Caco-2 (cell line): ENCODE results near the gene ROBO1. TPM values are rescaled to one million over a fixed set of nuclear protein-coding genes. Genes with fewer than 3 reads are reported as not detected.

Source experiments
- BruUV-seq: library from RNA; stranded (reverse); fragments of 400-500 nt; replicated peaks from 2 replicates; lab custom pipeline; 2021; lab: Mats Ljungman, UMichigan
- CTCF ChIA-PET: fragments of 300-600 bp; sonication (Branson Sonifier 250); formaldehyde crosslinking; loops from one replicate; lab custom pipeline; 2022; ENCODE audit warnings: antibody characterized with exemption; lab: Charles Lee
- POLR2A ChIA-PET: fragments of 300-600 bp; sonication (Branson Sonifier 250); formaldehyde crosslinking; loops from one replicate; lab custom pipeline; 2022; ENCODE audit warnings: antibody characterized with exemption; lab: Charles Lee
- DNase-seq, 2 experiments: peaks; one replicate each; pipeline versions ENCODE4 v3.0.0 to v3.0.0-alpha.2; 2020 to 2022
- H3K27me3 ChIP-seq: replicated peaks from 2 replicates; pipeline ENCODE4 v1.6.0; 2011; ENCODE audit warnings: low read length; ENCODE audit not compliant: control insufficient read depth, insufficient read depth
- H3K36me3 ChIP-seq: 2 replicates; pipeline ENCODE4 v1.5.1; 2011; ENCODE audit warnings: low read length; ENCODE audit not compliant: control insufficient read depth, insufficient read depth
- H3K4me1 ChIP-seq: fragments of 250-450 bp; sonication (Bioruptor Pico); 2 replicates; pipeline ENCODE4 v1.5.1; 2020; ENCODE audit warnings: mild to moderate bottlenecking
- H3K4me3 ChIP-seq: 2 replicates; pipeline ENCODE4 v1.5.1; 2011; ENCODE audit warnings: low read depth, mild to moderate bottlenecking, control low read depth, low read length
- H3K9me3 ChIP-seq: fragments of 250-450 bp; sonication (Bioruptor Pico); 2 replicates; pipeline ENCODE4 v1.5.1; 2020; ENCODE audit warnings: mild to moderate bottlenecking, moderate library complexity
- H3K27ac Mint-ChIP-seq: one replicate; pipeline ENCODE4 v1.8.0; 2022; ENCODE audit warnings: mixed read lengths; ENCODE audit not compliant: unreplicated experiment
- H3K27me3 Mint-ChIP-seq: one replicate; pipeline ENCODE4 v1.8.0; 2022; ENCODE audit warnings: mixed read lengths; ENCODE audit not compliant: insufficient read depth, unreplicated experiment
- H3K36me3 Mint-ChIP-seq: one replicate; pipeline ENCODE4 v1.8.0; 2022; ENCODE audit warnings: mild to moderate bottlenecking, mixed read lengths; ENCODE audit not compliant: insufficient read depth, unreplicated experiment
- H3K4me1 Mint-ChIP-seq: one replicate; pipeline ENCODE4 v1.8.0; 2022; ENCODE audit warnings: low read depth, mixed read lengths; ENCODE audit not compliant: unreplicated experiment
- H3K4me3 Mint-ChIP-seq: one replicate; pipeline ENCODE4 v1.8.0; 2022; ENCODE audit warnings: mild to moderate bottlenecking, moderate library complexity, mixed read lengths; ENCODE audit not compliant: unreplicated experiment
- H3K9me3 Mint-ChIP-seq: one replicate; pipeline ENCODE4 v1.8.0; 2022; ENCODE audit warnings: mixed read lengths; ENCODE audit not compliant: unreplicated experiment
- CTCF ChIP-seq, 2 experiments: fragments of 200-600 bp in 1 of 2; IDR thresholded peaks; 1 replicate in 1 of 2; 2 replicates in 1 of 2; pipeline versions ENCODE4 v1.5.1 to v1.8.0; 2011 to 2022; ENCODE audit warnings: antibody characterized with exemption in 1 of 2, control low read depth in 1 of 2, inconsistent platforms in 1 of 2, low read depth in 1 of 2, low read length in 1 of 2, mild to moderate bottlenecking in 1 of 2, moderate library complexity in 1 of 2; ENCODE audit not compliant: insufficient read depth in 1 of 2, severe bottlenecking in 1 of 2, unreplicated experiment in 1 of 2
- intact Hi-C: fragments of 100-400 bp; cut with micrococcal nuclease; formaldehyde crosslinking; loops from one replicate; pipeline ENCODE4 v1.10.0; 2022; ENCODE audit not compliant: unreplicated experiment
- total RNA-seq: library from RNA; stranded (reverse); gene quantifications from 2 replicates; pipeline ENCODE4 v1.2.3, GENCODE V29; 2022

ROBO1 gene
- total RNA-seq, 1 experiment from 2014 or later, result 1.8 TPM

DNA sequence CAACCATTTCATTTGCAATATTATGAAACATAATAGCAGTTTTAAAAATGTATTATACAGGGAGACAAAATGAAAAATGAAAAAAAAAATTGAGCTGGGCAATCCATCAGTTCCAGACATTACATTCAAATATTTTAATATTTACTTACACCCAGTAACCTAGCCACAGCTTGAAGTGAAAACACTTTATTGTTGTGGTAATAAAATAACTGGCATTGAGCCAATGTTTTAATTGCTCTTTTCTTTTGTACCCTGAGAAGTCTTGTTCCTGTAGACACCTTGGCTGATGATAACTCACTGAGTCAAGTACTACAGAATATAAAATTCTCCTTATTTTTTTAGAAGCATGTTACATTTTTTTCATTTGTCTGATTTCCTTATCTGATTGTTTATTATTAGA is 180.6 kb downstream of the ROBO1 start:
- no peaks in the 10 kb centered on the region for H3K27me3 Mint-ChIP-seq
- Histone ChIP-seq H3K4me1 (no peaks in the 10 kb centered on the region), H3K4me3 (no peak overlapping the region), H3K27me3 (no peaks in the 10 kb centered on the region), H3K9me3 (no peaks in the 10 kb centered on the region), H3K36me3 (no peaks in the 10 kb centered on the region)
- no peak for TF ChIP-seq CTCF (IDR thresholded peaks at IDR 0.05; ENCODE audit: insufficient read depth in 1 of 2, low read depth in 1 of 2, low read length in 1 of 2, severe bottlenecking in 1 of 2, unreplicated experiment in 1 of 2)
- no peaks in the 10 kb centered on the region for H3K4me1 Mint-ChIP-seq
- no peak overlapping the region for H3K4me3 Mint-ChIP-seq
- BruUV-seq, result no TSS peak
- no peaks in the 10 kb centered on the region for H3K9me3 Mint-ChIP-seq
- ChIA-PET CTCF (no interaction called here), POLR2A (no interaction called here)
- intact Hi-C loops, result no loop called here
- H3K27ac Mint-ChIP-seq, result no peak overlapping the region
- DNase-seq, result no peak
- H3K36me3 Mint-ChIP-seq, result no peaks in the 10 kb centered on the region

DNA sequence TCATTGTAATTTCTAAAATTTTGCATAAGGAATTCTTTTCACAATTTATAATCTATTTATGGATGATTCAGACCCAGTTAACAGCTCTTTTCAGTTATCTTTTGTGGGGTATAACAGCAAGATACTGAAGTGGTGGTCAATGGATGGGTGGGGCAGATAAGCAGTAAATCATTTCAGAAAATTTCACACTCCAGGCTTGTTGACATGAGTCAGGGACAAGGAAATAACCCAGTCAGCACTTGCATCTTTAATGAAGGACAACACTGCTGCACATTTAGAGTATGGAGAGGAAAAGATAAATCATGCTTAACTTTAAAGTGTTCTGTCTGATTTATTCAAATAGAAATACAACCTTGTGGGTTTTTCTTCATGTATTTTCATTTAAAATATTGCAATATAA is 181.6 kb downstream of the ROBO1 start:
- Histone ChIP-seq H3K4me1 (no peaks in the 10 kb centered on the region), H3K9me3 (no peaks in the 10 kb centered on the region), H3K27me3 (no peaks in the 10 kb centered on the region), H3K36me3 (no peaks in the 10 kb centered on the region), H3K4me3 (no peak overlapping the region)
- POLR2A ChIA-PET, result no interaction called here
- Mint-ChIP-seq H3K9me3 (no peaks in the 10 kb centered on the region), H3K36me3 (no peaks in the 10 kb centered on the region), H3K27me3 (no peaks in the 10 kb centered on the region), H3K27ac (no peak overlapping the region), H3K4me1 (no peaks in the 10 kb centered on the region), H3K4me3 (no peak overlapping the region)
- no peak for DNase-seq
- CTCF ChIA-PET, result no interaction called here
- intact Hi-C loops, result no loop called here
- no peak for TF ChIP-seq CTCF (IDR thresholded peaks at IDR 0.05; ENCODE audit: insufficient read depth in 1 of 2, low read depth in 1 of 2, low read length in 1 of 2, severe bottlenecking in 1 of 2, unreplicated experiment in 1 of 2)
- BruUV-seq, result no TSS peak

DNA sequence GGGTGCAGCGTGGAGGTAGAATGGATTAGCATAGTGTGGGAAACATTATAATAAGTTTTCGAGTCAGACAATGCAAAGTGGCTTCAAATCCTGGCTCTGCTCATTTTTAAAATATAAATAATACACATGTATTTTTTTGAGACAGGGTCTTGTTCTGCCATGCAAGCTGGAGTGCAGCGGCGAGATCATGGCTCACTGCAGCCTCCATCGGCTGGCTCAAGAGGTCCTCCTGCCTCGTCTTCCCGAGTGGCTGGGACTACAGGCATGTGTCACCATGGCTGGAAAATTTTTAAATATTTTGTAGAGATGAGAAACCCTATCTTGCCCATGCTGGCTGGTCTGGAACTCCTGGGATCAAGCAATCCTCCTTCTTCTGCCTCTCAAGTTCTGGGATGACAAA is 194.9 kb downstream of the ROBO1 start:
- Mint-ChIP-seq H3K27ac (no peak overlapping the region), H3K36me3 (no peaks in the 10 kb centered on the region), H3K9me3 (no peaks in the 10 kb centered on the region), H3K27me3 (peaks cover 2% of the 10 kb centered on the region), H3K4me1 (no peaks in the 10 kb centered on the region), H3K4me3 (no peak overlapping the region)
- Histone ChIP-seq H3K36me3 (no peaks in the 10 kb centered on the region), H3K4me1 (no peaks in the 10 kb centered on the region), H3K4me3 (no peak overlapping the region), H3K27me3 (no peaks in the 10 kb centered on the region), H3K9me3 (no peaks in the 10 kb centered on the region)
- DNase-seq, result no peak
- intact Hi-C loops, result no loop called here
- TF ChIP-seq CTCF (IDR thresholded peaks at IDR 0.05; ENCODE audit: insufficient read depth in 1 of 2, low read depth in 1 of 2, low read length in 1 of 2, severe bottlenecking in 1 of 2, unreplicated experiment in 1 of 2), result no peak
- CTCF ChIA-PET, result no interaction called here
- BruUV-seq, result no TSS peak
- POLR2A ChIA-PET, result no interaction called here
